GM12875 (cell line): ENCODE results near the gene AXIN1.
"Not testable (repeated sequence)": the region's sequence is repeated elsewhere in the genome, so short reads cannot be mapped to it uniquely, and the experiment has no call there.

Experiments used
- H3K4me3 ChIP-seq: one replicate; pipeline ENCODE4 v1.5.1; 2011; ENCODE audit warnings: low read depth, low read length, control low read depth
- TF ChIP-seq, protein P1 (sequence below): IDR thresholded peaks from 2 replicates; pipeline ENCODE4 v1.5.1; 2011; ENCODE audit warnings: low read depth, mild to moderate bottlenecking, control low read depth, inconsistent platforms, low read length, moderate library complexity, borderline replicate concordance; ENCODE audit not compliant: insufficient read depth

AXIN1 gene

DNA sequence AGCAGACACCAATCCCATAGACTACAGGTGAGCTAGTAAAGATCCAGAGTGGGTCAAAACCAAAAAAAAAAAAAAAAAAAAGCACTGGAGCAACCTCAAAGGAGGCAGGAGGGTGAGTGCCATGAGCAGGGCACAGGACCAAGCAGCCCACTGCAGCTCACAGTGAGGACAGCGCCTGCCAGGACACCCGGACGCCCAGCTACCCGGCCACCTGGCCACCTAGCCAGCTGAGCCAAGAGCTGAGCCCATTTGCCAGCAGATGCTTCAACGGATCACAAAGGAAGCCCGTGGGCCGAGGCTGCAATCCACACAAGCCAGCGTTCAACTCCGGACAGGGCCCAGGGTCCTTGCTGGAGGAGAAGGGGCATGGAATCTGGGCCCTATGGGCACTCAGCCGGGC, 15.1 kb downstream of the AXIN1 start:
- H3K4me3 ChIP-seq, result no peak overlapping the region
- TF ChIP-seq, protein P1, sequence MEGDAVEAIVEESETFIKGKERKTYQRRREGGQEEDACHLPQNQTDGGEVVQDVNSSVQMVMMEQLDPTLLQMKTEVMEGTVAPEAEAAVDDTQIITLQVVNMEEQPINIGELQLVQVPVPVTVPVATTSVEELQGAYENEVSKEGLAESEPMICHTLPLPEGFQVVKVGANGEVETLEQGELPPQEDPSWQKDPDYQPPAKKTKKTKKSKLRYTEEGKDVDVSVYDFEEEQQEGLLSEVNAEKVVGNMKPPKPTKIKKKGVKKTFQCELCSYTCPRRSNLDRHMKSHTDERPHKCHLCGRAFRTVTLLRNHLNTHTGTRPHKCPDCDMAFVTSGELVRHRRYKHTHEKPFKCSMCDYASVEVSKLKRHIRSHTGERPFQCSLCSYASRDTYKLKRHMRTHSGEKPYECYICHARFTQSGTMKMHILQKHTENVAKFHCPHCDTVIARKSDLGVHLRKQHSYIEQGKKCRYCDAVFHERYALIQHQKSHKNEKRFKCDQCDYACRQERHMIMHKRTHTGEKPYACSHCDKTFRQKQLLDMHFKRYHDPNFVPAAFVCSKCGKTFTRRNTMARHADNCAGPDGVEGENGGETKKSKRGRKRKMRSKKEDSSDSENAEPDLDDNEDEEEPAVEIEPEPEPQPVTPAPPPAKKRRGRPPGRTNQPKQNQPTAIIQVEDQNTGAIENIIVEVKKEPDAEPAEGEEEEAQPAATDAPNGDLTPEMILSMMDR, result no peak

DNA sequence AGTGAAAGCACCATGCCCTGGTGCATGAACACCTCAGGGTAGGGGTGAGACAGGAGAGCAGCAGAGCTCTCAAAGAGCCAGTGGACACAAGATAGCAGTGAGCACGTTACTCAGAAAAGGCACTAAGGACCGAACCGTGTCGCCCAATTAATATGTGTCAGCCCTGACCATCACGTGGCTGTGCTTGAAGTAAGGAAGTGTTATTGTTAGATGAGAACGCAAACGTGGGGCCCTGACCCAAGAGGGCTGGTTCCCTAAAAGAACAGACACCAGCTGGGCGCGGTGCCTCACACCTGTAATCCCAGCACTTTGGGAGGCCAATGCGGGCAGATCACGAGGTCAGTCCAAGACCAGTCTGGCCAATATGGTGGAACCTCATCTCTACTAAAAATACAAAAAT, 16.3 kb downstream of the AXIN1 start:
- H3K4me3 ChIP-seq, result no peak overlapping the region
- TF ChIP-seq, protein P1, result no peak

DNA sequence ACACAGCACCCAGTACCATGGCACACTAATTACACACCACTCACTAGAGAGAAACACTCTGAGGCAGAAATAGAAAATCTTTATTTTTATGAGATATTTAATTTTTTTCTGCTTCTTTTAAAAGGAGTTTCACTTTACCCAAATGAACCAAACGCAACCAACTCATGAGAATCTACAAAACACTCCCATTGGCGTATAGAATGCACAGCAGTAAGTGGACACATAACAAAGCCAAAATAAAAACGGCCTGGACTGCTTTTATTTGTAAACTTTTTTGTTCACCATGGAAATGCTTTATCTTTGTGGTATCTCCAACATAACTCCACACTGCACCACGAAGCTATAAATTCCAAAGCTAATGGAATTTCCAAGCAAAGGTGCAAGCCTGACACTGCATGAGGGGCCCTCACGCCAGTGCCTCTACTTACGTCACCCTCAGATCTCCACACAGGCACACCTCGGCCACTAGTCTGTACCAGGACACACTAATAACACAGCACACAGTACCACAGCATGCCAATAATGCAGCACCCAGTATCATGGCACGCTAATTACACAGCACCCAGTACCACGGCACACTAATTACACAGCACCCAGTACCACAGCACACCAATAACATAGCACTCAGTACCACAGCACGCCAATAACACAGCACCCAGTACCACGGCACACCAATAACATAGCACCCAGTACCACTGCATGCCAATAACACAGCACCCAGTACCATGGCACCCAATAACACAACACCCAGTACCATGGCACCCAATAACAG, 17.5 kb downstream of the AXIN1 start:
- H3K4me3 ChIP-seq, result not testable (repeated sequence)

DNA sequence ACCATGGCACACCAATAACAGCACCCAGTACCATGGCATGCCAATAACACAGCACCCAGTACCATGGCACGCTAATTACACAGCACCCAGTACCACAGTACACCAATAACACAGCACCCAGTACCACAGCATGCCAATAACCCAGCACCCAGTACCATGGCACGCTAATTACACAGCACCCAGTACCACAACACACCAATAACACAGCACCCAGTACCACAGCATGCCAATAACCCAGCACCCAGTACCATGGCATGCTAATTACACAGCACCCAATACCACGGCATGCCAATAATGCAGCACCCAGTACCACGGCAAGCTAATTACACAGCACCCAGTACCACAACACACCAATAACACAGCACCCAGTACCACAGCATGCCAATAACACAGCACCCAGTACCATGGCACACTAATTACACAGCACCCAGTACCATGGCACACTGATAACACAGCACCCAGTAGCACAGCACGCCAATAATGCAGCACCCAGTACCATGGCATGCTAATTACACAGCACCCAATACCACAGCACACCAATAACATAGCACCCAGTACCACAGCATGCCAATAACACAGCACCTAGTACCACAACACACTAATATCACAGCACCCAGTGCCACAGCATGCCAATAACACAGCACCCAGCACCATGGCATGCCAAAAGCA, 18.2 kb downstream of the AXIN1 start:
- H3K4me3 ChIP-seq, result not testable (repeated sequence)

DNA sequence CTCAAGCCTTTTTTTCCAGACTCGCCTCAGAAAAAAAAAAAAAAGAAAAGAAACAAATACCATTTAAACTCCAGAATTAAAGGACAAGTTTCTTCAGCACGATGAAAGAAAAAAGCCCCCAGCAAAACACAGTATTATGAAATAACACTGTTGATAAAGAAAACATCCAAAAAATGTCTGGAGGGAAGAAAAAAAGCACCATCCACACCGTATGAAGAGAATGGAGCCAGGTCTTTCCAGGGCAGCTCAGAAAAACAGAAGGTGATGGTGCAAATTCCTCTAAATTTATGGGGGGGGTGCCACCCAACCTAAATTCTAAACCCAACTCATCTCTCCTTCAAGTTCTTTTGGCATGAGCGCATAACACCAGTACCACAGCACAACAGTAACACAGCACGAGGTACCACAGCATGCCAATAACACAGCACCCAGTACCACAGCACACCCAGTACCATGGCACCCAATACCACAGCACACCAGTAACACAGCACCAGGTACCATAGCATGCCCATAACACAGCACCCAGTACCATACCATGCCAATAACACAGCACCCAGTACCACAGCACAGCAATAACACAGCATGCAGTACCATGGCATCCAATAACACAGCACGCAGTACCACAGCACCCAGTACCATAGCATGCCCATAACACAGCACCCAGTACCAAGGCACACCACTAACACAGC, 19.0 kb downstream of the AXIN1 start:
- H3K4me3 ChIP-seq, result no peak overlapping the region
- TF ChIP-seq, protein P1, result no peak

DNA sequence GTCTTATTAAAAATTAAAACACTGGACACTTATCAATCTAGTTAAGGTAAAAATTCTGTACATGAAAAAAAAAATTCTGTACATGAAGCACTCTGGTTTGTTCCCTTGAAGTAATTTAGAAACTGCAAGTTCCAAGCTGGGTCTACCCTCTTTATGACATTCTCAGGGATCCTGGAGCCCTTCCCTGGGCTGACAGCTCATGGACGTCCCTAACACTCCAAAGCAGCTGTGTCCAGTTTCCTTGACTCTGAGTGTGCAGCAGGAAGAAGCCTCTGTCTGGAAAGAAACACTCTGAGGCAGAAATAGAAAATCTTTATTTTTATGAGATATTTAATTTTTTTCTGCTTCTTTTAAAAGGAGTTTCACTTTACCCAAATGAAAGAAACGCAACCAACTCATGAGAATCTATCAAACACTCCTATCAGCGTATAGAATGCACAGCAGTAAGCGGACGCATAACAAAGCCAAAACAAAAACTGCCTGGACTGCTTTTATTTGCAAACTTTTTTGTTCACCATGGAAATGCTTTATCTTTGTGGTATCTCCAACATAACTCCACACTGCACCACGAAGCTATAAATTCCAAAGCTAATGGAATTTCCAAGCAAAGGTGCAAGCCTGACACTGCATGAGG, 21.2 kb downstream of the AXIN1 start:
- H3K4me3 ChIP-seq, result not testable (repeated sequence)

DNA sequence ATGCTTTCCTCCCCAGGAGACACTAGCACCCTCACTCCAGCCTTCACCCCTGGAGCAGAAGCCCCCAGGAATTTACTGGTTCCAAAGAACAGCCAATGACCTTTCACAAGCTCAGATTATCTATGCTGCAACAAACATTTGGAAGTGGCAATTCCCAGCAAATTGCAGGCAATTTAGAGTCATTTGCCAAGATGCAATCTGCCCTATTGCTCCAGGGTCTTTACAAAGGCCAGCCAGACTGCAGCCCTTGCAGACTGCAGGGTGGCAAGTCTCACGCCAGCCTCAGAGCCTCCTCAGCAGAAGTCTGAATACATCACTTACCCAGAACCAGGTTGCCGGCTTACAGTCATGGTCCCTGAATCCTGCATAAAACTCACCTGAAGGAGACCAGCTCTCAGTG, 21.8 kb downstream of the AXIN1 start:
- TF ChIP-seq, protein P1, result no peak
- no peak overlapping the region for H3K4me3 ChIP-seq

DNA sequence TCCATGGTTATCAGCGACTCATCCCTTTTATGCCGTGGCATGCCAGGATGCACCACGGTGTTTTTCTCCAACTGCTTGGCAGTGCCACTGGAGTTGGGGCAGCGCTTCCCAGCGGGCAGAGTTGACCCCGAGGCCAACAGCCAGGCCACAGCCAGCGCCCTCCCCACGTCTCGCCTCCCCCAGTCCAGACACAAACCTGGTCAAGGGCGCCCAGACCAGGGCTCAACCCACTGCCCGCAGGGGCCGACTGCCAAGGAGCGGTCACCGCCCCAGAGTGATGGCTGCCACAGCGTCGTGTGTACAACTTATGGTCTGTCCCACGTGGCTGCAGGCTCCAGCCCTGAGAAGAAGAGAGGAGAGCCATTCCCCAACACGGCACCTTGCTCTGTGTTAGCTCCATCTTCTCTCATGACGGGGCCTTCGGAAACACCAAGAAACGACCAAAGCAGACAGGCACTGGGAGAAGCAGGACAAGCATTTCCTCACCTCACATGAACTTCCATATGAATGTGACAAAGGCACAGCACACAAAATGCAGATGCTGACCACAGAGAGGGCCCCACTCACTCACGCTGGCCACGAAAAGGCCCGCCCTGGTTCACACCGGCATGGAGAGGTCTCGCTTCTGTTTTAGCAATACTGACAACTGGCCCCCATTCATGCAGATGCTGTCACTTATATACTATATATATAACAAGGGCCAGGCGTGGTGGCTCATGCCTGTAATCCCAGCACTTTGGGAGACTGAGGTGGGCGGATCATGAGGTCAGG, 27.0 kb downstream of the AXIN1 start:
- peak overlapping the region; percentile 42 for H3K4me3 ChIP-seq

More for the DNA sequence above, 27.0 kb downstream of the AXIN1 start:
- TF ChIP-seq, protein P1, result no peak
